ENCODE results near the gene SYTL2. TPM values are rescaled to one million over a fixed set of nuclear protein-coding genes. Genes with fewer than 3 reads are reported as not detected.

Gene SYTL2
- total RNA-seq, 2 experiments from 2014 or later = 9.5 to 11.2 TPM

- ChIA-PET CTCF (interaction anchor here (0.7 to 1.0 kb wide), 2 partner anchors 16 to 50 kb away, joined by 3 read pairs; no protein-coding TSS in a partner anchor), POLR2A (no interaction called here)
- intact Hi-C loops (cut with micrococcal nuclease) = no loop called here
- H3K27me3 Mint-ChIP-seq = no peaks in the 10 kb centered on the region
- DNase-seq (no peak), ATAC-seq (no peak)
- peaks cover 16% of the 10 kb centered on the region for H3K4me1 Mint-ChIP-seq (ENCODE audit: low read depth)
- TF ChIP-seq CTCF (IDR thresholded peaks at IDR 0.05) = no peak
- no peaks in the 10 kb centered on the region for H3K36me3 Mint-ChIP-seq (ENCODE audit: low read depth)
- no peak overlapping the region for H3K27ac Mint-ChIP-seq
- H3K4me3 Mint-ChIP-seq = no peak overlapping the region
- no peaks in the 10 kb centered on the region for H3K9me3 Mint-ChIP-seq
These were observed 92.6 kb downstream of the SYTL2 start for GRCh38 chr11:85718126-85718943.

DNA sequence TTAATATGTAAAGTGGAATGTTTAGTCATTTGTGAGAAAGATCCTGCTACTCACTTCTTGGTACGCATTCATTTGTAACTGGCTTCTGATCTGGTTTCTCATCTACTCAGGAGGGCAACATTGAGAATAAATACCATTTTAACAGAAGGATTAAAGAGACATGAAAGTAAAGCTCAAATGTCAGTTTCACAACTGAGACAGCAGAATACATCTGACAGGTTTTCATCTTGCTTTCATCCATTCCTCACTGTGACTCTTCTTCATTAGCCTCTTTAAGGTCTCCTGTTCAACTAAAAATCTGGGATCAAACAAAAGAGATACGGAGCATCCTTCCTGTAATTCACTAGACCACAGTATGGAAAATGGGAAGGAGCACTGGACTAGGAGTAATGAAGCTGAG is 93.5 kb downstream of the SYTL2 start:
- CTCF ChIA-PET = interaction anchor here (0.7 to 1.0 kb wide), 2 partner anchors 15 to 51 kb away, joined by 3 read pairs; no protein-coding TSS in a partner anchor
- TF ChIP-seq CTCF (IDR thresholded peaks at IDR 0.05) = no peak

DNA sequence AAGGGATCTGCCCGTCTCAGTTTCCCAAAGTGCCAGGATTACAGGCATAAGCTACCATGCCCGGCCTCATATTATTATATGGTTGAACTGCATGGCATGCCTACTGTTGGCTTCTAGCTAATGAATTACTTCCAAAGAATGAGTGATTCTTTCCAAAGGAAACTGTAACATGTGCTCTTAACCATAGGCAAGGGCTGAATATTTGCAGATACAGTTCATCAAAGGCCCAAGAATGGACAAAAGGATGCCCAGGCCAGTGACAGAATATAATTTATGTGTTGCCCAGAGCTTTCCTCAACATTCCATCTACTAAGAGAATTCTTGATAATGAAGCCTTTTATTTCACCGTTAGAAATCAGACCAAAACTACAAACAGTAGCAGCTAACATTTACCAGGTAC is 98.0 kb downstream of the SYTL2 start:
- no peak for DNase-seq
- no peak for ATAC-seq
- H3K9me3 Mint-ChIP-seq = no peaks in the 10 kb centered on the region
- peaks cover 16% of the 10 kb centered on the region for H3K4me1 Mint-ChIP-seq (ENCODE audit: low read depth)
- POLR2A ChIA-PET = no interaction called here
- H3K4me3 Mint-ChIP-seq = no peak overlapping the region
- no peaks in the 10 kb centered on the region for H3K27me3 Mint-ChIP-seq
- TF ChIP-seq CTCF (IDR thresholded peaks at IDR 0.05) = no peak
- no peak overlapping the region for H3K27ac Mint-ChIP-seq
- intact Hi-C loops (cut with micrococcal nuclease) = no loop called here
- no peaks in the 10 kb centered on the region for H3K36me3 Mint-ChIP-seq (ENCODE audit: low read depth)
- CTCF ChIA-PET = interaction anchor here (1.2 to 2.0 kb wide), 3 partner anchors 9 to 142 kb away, joined by 3 to 6 read pairs (median 5); partner anchors contain the start of gene CCDC83

More for the DNA sequence above, 93.5 kb downstream of the SYTL2 start:
- Mint-ChIP-seq H3K36me3 (ENCODE audit: low read depth) (no peaks in the 10 kb centered on the region), H3K9me3 (no peaks in the 10 kb centered on the region), H3K4me1 (ENCODE audit: low read depth) (peaks cover 16% of the 10 kb centered on the region), H3K27ac (no peak overlapping the region), H3K27me3 (no peaks in the 10 kb centered on the region), H3K4me3 (no peak overlapping the region)
- POLR2A ChIA-PET = interaction anchor here (1.2 kb wide), 1 partner anchor 33 kb away, joined by 3 read pairs; no protein-coding TSS in a partner anchor
- no peak for ATAC-seq
- no peak for DNase-seq
- intact Hi-C loops (cut with micrococcal nuclease) = no loop called here

DNA sequence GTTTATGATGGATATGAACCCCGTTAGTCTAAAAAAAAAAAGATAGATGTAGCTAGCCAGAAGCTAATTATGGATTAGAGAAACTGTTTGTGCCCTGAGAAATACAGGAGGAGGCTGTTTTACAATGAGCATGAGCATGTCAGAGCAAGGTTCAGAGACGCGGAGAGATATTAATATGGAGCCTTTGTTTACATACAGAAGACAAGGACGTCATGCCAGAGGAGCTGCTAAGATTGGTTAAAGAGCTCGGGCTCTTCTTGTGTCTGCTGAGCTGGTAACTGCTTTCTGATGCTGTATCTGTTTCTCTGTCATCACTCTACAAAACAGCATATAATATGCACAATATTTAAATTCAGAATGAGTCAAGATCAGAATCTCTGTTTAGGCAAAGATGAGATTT is 100.0 kb downstream of the SYTL2 start:
- ATAC-seq = no peak
- H3K27me3 Mint-ChIP-seq = no peaks in the 10 kb centered on the region
- no peaks in the 10 kb centered on the region for H3K9me3 Mint-ChIP-seq
- no peaks in the 10 kb centered on the region for H3K36me3 Mint-ChIP-seq (ENCODE audit: low read depth)
- CTCF ChIA-PET = interaction anchor here (1.2 to 1.6 kb wide), 2 partner anchors 19 to 41 kb away, joined by 3 read pairs; no protein-coding TSS in a partner anchor
- intact Hi-C loops (cut with micrococcal nuclease) = no loop called here
- POLR2A ChIA-PET = no interaction called here
- no peak overlapping the region for H3K27ac Mint-ChIP-seq
- DNase-seq = no peak
- no peaks in the 10 kb centered on the region for H3K4me1 Mint-ChIP-seq (ENCODE audit: low read depth)
- TF ChIP-seq CTCF (IDR thresholded peaks at IDR 0.05) = no peak
- H3K4me3 Mint-ChIP-seq = no peak overlapping the region

Measured in activated CD8-positive, alpha-beta T cell treated with anti-CD3 and anti-CD28 coated beads for 36 hours (primary cell).